Transverse colon (tissue), 4 donors: ENCODE data around the gene MARS1.

Experiments
- EP300 ChIP-seq: sonication (generic); formaldehyde crosslinking; IDR thresholded peaks from one replicate; pipeline ENCODE4 v1.6.1; 2017; ENCODE audit warnings: antibody characterized with exemption, low read depth
- POLR2A ChIP-seq: fragments of 450-650 bp; IDR thresholded peaks from one replicate; pipeline ENCODE4 v1.6.1; 2016; ENCODE audit warnings: antibody characterized with exemption, mild to moderate bottlenecking, moderate library complexity
- POLR2AphosphoS5 ChIP-seq, 3 donors: sonication (generic); formaldehyde crosslinking; IDR thresholded peaks; one replicate each; pipeline ENCODE4 v1.6.1; 2016; ENCODE audit warnings: antibody characterized with exemption in 3 of 3
- TF ChIP-seq, protein P1 (sequence below), 5 experiments: fragments of 200-600 bp in 3 of 5; fragments of 450-650 bp in 2 of 5; sonication (generic) in 3 of 5; IDR thresholded peaks; 1 replicate in 2 of 5; 2 replicates in 3 of 5; pipeline ENCODE4 v1.5.1; 2016 to 2017; ENCODE audit warnings: antibody characterized with exemption in 5 of 5, inconsistent platforms in 3 of 5, mild to moderate bottlenecking in 2 of 5, moderate library complexity in 1 of 5

- TF ChIP-seq EP300 (no peak), POLR2A (no peak), POLR2AphosphoS5 (IDR thresholded peaks at IDR 0.05) (no peak)
- TF ChIP-seq, protein P1, sequence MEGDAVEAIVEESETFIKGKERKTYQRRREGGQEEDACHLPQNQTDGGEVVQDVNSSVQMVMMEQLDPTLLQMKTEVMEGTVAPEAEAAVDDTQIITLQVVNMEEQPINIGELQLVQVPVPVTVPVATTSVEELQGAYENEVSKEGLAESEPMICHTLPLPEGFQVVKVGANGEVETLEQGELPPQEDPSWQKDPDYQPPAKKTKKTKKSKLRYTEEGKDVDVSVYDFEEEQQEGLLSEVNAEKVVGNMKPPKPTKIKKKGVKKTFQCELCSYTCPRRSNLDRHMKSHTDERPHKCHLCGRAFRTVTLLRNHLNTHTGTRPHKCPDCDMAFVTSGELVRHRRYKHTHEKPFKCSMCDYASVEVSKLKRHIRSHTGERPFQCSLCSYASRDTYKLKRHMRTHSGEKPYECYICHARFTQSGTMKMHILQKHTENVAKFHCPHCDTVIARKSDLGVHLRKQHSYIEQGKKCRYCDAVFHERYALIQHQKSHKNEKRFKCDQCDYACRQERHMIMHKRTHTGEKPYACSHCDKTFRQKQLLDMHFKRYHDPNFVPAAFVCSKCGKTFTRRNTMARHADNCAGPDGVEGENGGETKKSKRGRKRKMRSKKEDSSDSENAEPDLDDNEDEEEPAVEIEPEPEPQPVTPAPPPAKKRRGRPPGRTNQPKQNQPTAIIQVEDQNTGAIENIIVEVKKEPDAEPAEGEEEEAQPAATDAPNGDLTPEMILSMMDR (IDR thresholded peaks at IDR 0.05) = no peak
Observed at GRCh38 chr12:57470970-57471656, 16.8 kb upstream of the MARS1 start.
